ENCODE measurements around the gene SAE1.
A peak's percentile ranks its signal among the peaks of the same experiment; 100 is the strongest.

DNA sequence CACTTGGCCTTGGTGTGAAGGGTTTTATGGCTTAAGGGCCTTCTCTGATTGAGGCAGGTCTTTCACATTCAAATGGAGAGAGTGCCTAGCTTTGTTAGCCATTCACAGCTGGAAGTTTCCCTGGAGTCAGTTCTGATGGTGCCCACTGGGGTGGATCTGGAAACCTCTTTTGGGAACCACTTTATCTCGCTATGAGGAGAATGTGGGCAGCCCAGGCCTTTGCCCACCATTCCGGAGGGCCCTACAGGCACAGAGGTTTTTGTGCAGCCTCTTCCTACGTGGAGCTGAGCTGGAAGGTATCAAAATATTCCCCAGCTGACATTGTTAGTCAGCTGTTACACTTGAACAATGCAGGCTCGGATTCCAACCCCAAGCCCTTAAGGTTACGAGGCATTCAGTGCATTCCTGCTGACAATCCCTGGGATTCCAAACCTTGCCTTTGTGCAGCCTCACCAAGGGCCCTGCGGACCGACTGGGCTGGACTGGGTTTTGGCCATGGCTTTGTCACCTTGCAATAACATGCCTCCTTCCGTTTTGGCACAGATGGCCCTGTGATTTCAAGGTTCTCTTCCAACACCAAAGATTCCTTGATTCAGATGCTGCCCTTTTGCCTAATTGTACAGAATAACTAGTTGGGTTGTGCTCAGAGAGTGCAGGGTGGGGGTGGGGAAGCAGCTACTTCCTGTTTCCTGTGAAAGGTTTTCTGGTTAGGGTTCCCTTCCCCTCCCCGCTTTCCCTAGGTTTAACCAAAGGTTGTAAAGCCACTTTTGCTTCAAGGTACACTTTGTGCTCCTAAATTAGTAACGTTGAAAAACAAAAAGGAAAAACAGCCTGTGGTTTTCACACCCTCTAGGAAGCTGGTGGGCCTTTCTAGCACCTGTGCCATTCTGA, 27.0 kb downstream of the SAE1 start:
- TF ChIP-seq POLR2A (IDR thresholded peaks at IDR 0.05), result no peak
- TF ChIP-seq, protein P1, sequence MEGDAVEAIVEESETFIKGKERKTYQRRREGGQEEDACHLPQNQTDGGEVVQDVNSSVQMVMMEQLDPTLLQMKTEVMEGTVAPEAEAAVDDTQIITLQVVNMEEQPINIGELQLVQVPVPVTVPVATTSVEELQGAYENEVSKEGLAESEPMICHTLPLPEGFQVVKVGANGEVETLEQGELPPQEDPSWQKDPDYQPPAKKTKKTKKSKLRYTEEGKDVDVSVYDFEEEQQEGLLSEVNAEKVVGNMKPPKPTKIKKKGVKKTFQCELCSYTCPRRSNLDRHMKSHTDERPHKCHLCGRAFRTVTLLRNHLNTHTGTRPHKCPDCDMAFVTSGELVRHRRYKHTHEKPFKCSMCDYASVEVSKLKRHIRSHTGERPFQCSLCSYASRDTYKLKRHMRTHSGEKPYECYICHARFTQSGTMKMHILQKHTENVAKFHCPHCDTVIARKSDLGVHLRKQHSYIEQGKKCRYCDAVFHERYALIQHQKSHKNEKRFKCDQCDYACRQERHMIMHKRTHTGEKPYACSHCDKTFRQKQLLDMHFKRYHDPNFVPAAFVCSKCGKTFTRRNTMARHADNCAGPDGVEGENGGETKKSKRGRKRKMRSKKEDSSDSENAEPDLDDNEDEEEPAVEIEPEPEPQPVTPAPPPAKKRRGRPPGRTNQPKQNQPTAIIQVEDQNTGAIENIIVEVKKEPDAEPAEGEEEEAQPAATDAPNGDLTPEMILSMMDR (IDR thresholded peaks at IDR 0.05), result peak in 2 of 5 experiments; percentile 8 to 19
